HG03060 (cell line): ENCODE results near the gene BICRAL.
"Not testable (repeated sequence)": the region's sequence is repeated elsewhere in the genome, so short reads cannot be mapped to it uniquely, and the experiment has no call there.

Experiments used
- ATAC-seq: cut with Tn5 transposase; IDR thresholded peaks from one replicate; pipeline ENCODE4 v1.9.1; 2021; ENCODE audit warnings: low read depth, moderate number of reproducible peaks; ENCODE audit not compliant: unreplicated experiment

Gene BICRAL

GRCh38 chr6:42781796-42782688 lies at the start of gene BICRAL:
Gene BICRAL (plus strand): TSS chr6:42782052. CDS start chr6:42822023, 39,971 bp downstream.
- ATAC-seq, result no peak

GRCh38 chr6:42733867-42734481 lies 47.9 kb upstream of the BICRAL start:
- ATAC-seq, result not testable (repeated sequence)

GRCh38 chr6:42735976-42736375 lies 45.9 kb upstream of the BICRAL start:
- no peak for ATAC-seq

GRCh38 chr6:42740725-42741124 lies 41.1 kb upstream of the BICRAL start:
- ATAC-seq, result no peak

GRCh38 chr6:42742116-42742894 lies 39.5 kb upstream of the BICRAL start:
- no peak for ATAC-seq

GRCh38 chr6:42744351-42744893 lies 37.4 kb upstream of the BICRAL start:
- ATAC-seq, result no peak

GRCh38 chr6:42745083-42745639 lies 36.7 kb upstream of the BICRAL start:
- no peak for ATAC-seq

GRCh38 chr6:42745640-42746462 lies 36.0 kb upstream of the BICRAL start, which contains the start of gene TBCC:
Gene TBCC (minus strand): TSS chr6:42746103. CDS start chr6:42746073, 30 bp downstream.
- ATAC-seq, result peak; percentile 53

GRCh38 chr6:42746463-42747391 lies 35.1 kb upstream of the BICRAL start:
- ATAC-seq, result peak; percentile 35

- no peak for ATAC-seq
Measured at GRCh38 chr6:42748203-42748898, 33.5 kb upstream of the BICRAL start.

GRCh38 chr6:42751055-42751454 lies 30.8 kb upstream of the BICRAL start:
- ATAC-seq, result no peak

- ATAC-seq, result no peak
Measured at GRCh38 chr6:42754759-42755158, 27.1 kb upstream of the BICRAL start.

GRCh38 chr6:42756722-42757121 lies 25.1 kb upstream of the BICRAL start:
- no peak for ATAC-seq

GRCh38 chr6:42758756-42759430 lies 23.0 kb upstream of the BICRAL start:
- ATAC-seq, result no peak

- ATAC-seq, result no peak
Measured at GRCh38 chr6:42761287-42762067, 20.4 kb upstream of the BICRAL start.

- ATAC-seq, result no peak
Measured at GRCh38 chr6:42762426-42762859, 19.4 kb upstream of the BICRAL start.
